NCI-H2081 treated with DMSO at 0.1 percent for 48 hours (cell line): ENCODE results near the gene PARS2.

ENCODE experiments used
- DNase-seq: peaks from one replicate; lab custom pipeline; 2025; lab: John Stamatoyannopoulos, UW

Gene PARS2

GRCh38 chr1:54764133-54764921, at the start of gene PARS2:
Gene PARS2 (minus strand): TSS chr1:54764523. CDS start chr1:54759161, 5,362 bp downstream.
- peak; percentile 99 for DNase-seq

DNA sequence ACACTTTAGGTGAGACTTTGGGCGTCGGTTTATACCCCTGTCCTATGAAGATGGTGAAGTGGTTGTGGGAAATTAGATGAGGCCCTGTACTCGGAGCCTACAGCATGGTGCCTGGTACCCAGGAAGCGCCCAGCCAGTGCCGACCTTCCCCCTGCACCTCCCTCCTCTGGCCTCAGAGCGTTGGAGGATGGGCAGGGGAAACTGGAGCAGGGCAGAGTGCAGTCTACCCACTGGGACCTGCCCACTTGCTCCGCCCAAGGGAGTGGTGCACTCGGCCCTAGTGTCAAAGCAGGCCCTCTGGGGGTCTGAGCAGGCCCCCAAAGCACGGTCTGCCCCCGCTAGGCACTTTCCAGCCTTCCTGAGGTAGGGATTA, 49.8 kb upstream of the PARS2 start:
- no peak for DNase-seq

DNA sequence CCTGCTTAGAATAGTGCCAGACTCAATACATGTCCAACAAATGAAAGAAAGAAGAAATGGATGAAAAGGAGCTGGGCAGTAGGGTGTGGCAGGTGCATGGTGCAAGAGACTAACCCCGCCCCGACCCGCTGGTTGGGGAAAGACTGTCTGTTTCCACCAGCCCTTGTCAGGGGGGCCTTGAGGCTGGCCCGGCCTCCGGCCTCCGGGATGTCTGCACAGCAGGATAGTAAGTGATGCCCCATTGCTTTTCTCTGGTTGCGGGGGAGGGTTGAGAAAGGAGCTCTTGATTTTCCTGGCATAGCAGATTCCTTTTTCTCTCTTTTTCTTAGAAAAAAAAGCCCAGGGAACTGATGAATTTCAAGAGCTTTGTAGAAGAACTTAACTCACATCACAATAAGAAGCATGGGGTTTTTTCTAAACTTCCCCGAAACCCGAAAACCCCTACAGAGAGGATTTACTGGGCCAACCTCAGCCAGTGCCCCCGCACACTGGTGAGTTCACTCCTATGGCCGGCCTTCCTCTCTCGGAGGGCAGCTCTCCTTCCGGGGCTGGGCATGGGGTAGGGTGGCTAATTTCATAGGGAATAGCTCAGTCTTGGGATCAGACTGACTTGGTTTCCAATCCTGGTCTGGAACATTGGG, 49.3 kb upstream of the PARS2 start:
- DNase-seq = no peak

DNA sequence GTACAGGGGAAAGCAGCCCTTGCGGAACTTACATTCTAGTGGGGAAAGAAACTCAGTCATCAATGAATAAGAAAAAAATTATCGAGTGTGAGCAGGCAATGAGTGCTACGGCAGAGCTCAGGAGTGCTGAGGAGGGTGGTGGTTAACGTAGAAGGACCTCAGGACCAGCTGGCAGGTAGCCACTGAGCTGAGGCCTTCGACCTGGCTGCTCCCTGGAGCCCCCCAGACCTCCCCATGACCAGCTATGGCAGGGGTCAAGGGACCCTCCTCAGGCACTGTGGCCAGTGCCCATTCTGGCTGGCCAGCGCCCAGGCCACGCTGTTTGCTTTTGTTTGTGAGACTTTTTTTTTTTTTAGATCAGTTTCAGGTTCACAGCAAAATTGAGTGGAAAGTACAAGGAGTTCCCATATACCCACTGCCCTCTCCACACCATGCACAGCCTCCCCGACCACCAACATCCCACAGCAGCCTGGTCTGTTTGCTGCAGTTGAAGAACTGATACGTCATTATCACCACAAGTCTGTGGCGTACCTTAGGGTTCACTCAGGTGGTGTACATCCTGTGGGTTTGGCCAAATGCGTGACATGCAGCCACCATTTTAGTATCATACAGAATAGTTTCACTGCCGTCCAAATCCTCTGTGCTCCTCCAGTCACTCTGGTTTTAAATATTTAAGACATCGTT, 48.6 kb upstream of the PARS2 start:
- DNase-seq = no peak

DNA sequence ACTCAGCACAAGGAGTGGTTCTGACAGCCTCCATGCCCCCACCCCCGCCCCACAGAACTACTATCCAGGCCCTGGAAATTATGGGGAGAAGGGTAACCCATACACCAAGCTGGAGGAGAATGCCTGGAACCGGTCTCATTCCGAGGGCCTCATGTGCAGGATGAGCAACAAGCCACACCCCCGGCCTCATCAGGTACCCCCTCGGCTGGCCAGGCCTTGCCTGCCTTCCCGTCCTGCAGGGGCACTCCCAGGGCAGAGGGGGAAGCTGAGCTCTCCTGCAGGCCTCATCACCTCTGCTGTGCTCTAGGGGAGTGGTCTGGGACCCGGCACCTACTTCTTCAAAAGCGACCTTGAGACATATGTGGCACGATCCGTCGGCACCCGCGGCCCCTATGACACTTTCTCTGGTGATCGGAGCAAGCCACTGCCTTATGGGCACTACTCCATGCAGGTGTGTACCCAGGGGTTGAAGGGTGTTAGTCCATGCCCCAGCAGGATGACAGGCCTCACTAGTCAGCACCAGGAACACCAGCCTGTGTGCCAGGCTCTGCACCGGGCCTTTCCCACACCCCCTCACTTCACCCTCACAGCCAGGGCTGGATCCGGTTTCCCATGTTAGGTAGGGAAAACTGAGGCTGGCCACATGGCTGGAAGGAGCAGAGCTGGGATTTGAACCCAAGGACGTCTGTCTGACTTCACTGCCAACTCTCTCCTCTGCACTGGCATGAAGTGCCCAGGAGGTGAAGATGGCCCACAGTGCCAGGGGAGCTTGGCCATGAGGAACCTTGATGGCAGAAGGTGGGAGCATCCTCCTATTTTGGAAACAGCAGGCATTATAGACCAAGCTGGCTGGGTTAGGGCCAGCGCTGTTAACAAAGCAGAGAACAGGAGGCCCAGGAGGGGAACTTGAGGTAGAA, 47.7 kb upstream of the PARS2 start:
- DNase-seq = no peak

- no peak for DNase-seq
Observed at GRCh38 chr1:54811066-54811465, 46.7 kb upstream of the PARS2 start.

DNA sequence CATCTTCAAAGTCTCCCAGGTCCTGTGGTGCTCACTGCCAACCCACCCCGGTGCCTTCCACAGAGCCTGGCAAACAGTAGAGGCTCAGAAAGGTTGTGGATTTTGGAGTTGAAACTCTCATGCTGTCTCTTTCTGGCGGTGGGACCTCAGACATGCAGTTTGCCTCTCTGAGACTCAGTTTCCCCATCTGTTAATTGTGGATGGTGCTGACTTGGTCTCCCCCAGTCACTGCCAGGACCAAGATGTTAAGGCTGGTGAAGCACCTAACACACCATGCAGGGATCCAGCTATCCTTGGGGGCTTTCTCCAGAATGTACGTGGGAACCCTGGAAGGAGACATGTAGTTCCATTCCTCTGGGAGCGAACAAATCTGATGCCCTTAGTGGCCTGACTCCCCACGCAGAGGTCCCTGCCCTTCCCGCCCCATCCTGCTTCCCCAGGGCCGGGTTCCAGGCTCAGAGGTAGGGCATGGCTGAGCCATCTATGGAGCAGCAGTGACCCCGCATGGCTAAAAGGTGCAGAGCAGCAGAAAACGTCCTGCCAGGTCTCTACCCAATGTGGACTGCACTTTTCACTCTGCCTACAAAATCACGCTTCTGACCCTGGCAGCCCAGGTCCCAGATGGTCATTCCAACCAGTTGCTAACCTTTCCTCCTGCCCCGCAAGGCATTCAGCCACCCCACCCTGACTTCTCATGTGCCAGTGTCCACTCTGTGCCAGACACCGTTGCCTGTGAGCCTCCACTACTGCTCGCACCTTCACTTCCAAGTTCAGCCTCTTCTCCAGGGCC, 46.0 kb upstream of the PARS2 start:
- DNase-seq = peak; percentile 9

DNA sequence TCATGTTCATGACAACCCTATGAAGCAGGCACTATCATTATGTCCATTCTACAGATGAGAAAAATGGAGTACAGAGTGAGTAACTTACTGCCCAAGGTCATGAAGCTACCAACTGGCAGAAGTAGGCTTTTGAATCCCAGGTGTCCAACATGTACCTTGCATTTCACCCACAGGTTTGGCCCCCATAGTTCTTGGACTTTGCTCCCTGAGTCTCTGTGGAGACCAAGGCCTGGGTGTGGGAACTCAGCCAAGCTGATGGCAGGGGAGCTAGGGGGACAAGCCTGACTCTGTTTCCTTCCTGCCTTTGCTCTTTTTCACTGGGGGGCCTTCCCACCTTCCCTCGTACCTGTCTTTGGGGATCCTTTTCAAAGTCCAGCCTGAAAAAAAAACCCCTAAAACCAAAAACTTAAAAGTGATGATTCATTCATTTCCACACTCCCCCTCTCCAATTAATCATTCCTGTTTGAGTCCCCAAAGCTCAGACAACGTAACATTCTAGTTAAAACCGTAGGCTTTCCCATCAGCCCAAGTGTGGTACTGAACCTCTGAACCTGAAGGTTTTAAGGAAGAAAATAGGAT, 45.3 kb upstream of the PARS2 start:
- no peak for DNase-seq

DNA sequence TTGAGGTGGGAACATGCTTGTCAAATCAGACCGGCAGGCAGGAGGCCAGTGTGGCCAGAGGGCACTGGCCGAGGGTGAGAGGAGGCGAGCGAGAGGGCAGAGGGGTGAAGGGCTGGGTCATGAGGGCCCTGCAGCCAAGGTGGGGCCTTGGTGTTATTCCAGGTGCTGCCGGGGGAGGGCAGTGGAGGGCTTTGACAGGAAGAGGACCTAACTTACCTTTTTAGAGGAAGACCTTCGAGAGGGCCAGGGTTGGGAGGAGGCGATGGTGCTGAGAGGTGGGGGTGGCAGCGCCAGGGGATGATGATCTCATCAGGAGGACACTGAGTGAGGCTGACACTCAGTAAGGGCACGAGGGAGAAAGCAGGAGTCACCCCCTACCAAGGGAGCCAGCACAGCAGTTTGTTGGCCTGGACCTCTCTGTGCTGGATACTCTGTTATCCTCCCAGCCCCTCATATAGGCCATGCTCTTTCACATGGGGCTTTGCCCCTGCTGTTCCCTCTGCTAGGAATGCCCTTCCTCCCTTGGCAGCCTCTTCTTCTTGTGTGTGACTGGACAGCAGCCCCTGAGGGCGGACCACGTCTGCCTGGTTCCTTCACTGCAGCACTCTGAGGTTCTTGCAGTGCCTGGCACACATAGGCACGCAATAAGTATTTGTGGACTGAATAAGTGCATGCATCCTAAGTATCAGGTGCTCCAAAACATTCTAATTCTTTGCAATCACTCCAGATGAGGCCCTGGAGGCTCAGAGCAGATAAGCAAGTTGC, 44.3 kb upstream of the PARS2 start:
- no peak for DNase-seq

- no peak for DNase-seq
Observed at GRCh38 chr1:54807756-54808155, 43.4 kb upstream of the PARS2 start.

DNA sequence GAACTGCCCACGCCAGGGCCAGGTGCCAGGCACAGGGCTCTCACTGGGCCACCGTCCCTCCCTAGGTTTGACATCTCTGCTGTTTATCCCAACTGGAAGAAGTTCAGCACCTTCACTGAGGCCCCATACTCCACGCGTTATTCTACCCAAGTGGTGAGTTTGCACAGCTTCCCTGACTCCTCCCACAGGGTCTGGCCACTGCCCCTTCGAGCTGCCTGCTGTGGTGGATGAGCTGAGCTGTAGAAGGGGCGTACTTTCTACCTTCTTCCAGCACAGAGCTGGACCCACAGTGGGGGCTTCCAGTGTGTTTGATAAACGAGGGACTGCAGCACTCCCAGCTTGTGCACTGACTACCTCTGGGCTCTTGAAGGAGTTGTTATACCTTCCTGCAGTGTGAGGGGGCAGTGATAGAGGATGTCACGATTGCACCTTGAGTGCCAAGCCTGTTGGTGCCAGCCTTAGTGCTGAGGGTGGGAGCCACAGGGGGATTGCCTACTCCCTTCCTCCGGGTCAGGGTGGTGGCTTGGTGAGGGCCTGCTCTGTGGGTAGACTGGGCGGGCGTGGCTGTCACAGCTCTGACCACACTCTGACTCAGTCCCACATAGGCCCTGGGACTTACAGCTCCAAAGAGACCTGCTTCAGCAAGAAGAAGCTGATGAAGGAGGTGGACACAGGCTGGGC, 42.7 kb upstream of the PARS2 start:
- DNase-seq = no peak

GRCh38 chr1:54805981-54806381, 41.7 kb upstream of the PARS2 start:
- no peak for DNase-seq

GRCh38 chr1:54805466-54805865, 41.1 kb upstream of the PARS2 start:
- no peak for DNase-seq

DNA sequence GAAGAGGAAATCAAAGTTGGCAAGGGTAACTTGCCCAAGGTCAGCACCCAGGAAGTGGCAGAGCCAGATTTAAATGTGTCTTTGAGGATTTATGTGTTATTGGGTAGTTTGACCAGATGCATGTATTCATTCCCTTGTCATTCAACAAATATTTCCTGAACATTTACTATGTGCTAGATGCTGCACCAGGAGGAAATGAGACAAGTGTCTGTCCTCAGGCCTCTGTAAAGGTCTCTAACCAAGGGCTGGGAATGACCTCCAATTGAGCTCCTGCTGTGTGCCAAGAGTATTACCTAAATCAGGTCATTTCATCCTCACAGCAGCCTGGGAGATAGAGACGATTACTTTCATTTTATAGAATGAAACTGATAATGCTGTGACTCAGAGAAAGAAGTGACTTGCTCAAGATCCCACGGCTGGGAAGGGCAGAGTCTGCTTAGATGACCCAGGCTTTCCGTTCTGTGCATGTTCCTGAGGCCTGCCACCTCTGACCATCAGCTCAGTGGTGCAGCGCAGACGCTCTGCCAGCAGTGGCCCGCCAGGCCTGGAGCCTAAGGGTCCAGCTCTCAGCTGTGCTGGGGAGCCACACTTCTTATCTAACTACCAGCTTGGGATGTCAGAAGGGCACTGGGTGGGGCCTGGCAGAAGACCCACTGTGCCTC, 40.3 kb upstream of the PARS2 start:
- no peak for DNase-seq

GRCh38 chr1:54803761-54804470, 39.6 kb upstream of the PARS2 start:
- DNase-seq = no peak

DNA sequence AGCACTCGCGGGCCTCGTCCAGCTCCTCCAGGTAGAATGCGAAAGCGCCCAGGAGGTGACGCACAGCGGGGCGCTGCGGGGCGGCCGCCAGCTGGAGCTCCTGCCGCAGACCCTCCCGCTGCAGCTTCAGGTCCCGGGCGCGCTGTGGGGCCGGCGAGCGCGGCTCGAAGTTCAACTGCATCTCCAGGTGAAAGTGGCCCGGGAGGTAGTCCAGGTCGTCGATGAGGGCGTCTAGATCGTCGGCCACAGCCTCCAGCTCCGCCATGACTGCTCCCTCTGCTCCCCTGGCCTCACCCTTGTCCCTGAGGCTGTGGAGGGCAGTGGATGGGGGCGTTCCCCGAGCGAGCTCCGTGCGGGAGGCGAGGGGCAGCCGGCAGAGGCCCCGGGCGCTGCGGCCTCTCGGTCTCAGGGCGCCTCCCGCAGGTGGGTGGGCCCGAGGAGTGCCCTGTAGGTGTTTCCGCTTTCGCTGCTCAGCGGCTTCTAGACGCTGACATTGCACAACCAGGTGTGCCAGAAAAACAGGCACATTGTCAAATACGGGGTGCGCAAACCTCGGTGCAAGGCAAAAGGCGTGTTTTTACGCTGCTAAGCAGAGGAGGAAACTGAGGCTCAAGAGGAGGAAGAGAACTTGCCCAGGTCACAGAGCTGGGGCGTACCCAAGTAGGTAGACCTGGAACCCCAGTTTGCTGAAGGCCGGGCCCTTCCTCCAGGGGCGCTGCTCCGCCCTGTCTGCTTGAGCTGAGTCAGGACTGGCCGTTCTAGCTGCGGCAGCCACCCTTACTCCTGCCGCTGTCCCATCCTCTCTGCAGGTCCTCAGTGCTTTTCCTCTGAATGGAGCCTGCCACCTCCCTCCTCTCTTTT, 36.8 kb upstream of the PARS2 start, which contains the start of gene TTC22:
Gene TTC22 (minus strand): TSS at position 425 of the 861 bp plus-strand sequence. CDS start 160 bp downstream, at position 265.
- no peak for DNase-seq
